Measurements from ENCODE around the gene TMEM272.

- TF ChIP-seq CTCF (optimal IDR thresholded peaks at IDR 0.05 in 1 of 3, IDR thresholded peaks at IDR 0.05 in 1 of 3, conservative IDR thresholded peaks at IDR 0.05 in 1 of 3; ENCODE audit: extremely low read depth in 1 of 3, insufficient read depth in 2 of 3, low read length in 3 of 3): no peak
- TF ChIP-seq EZH2 (IDR thresholded peaks at IDR 0.05; ENCODE audit: low read length): no peak
Measured at GRCh38 chr13:51837016-51837415, 8.0 kb downstream of the TMEM272 start.
